Liver (tissue), 9 donors: ENCODE data around the gene FAM161B. TPM values are rescaled to one million over a fixed set of nuclear protein-coding genes. Genes with fewer than 3 reads are reported as not detected.

Experiments used
- DNase-seq: peaks from one replicate; pipeline ENCODE4 v3.0.0-alpha.2; 2017; ENCODE audit warnings: low spot score
- H3K27ac ChIP-seq, 2 donors: one replicate each; pipeline ENCODE4 v1.7.0; 2013; ENCODE audit warnings: inconsistent platforms in 2 of 2, low read length in 2 of 2, control low read depth in 1 of 2, low read depth in 1 of 2, mild to moderate bottlenecking in 1 of 2
- H3K27me3 ChIP-seq, 4 donors: one replicate each; pipeline versions ENCODE4 v1.6.1 to v1.7.0; 2013; ENCODE audit warnings: low read length in 3 of 4, inconsistent platforms in 1 of 4, mild to moderate bottlenecking in 1 of 4, moderate library complexity in 1 of 4; ENCODE audit not compliant: control insufficient read depth in 4 of 4, insufficient read depth in 4 of 4
- H3K36me3 ChIP-seq, 4 donors: one replicate each; pipeline versions ENCODE4 v1.6.1 to v1.7.0; 2013; ENCODE audit warnings: low read length in 3 of 4, mild to moderate bottlenecking in 3 of 4, low read depth in 1 of 4, moderate library complexity in 1 of 4; ENCODE audit not compliant: control insufficient read depth in 4 of 4, insufficient read depth in 3 of 4
- H3K4me1 ChIP-seq, 4 donors: one replicate each; pipeline versions ENCODE4 v1.6.1 to v1.7.0; 2013; ENCODE audit warnings: low read length in 3 of 4, mild to moderate bottlenecking in 3 of 4, moderate library complexity in 1 of 4; ENCODE audit not compliant: control insufficient read depth in 4 of 4, insufficient read depth in 4 of 4
- H3K4me3 ChIP-seq, 3 donors: one replicate each; pipeline versions ENCODE4 v1.6.1 to v1.7.0; 2013; ENCODE audit warnings: low read length in 3 of 3, control low read depth in 1 of 3, low read depth in 1 of 3, mild to moderate bottlenecking in 1 of 3
- H3K9ac ChIP-seq, 2 donors: one replicate each; pipeline ENCODE4 v1.7.0; 2013; ENCODE audit warnings: low read length in 2 of 2, mild to moderate bottlenecking in 2 of 2, moderate library complexity in 2 of 2, control low read depth in 1 of 2, low read depth in 1 of 2
- H3K9me3 ChIP-seq, 4 donors: one replicate each; pipeline versions ENCODE4 v1.6.1 to v1.7.0; 2013; ENCODE audit warnings: low read length in 3 of 4; ENCODE audit not compliant: control insufficient read depth in 4 of 4
- ATF3 ChIP-seq: IDR thresholded peaks from 2 replicates; pipeline ENCODE4 v1.6.1; 2016; ENCODE audit warnings: antibody characterized with exemption
- CTCF ChIP-seq: fragments of 150-350 bp; IDR thresholded peaks from 2 replicates; pipeline ENCODE4 v1.5.1; 2017; ENCODE audit warnings: improper control_type of control experiment, low read depth, low read length; ENCODE audit not compliant: missing input control
- EGR1 ChIP-seq, 2 donors: IDR thresholded peaks; 2 replicates each; pipeline ENCODE4 v1.6.1; 2016 to 2018; ENCODE audit warnings: antibody characterized with exemption in 2 of 2, low read depth in 2 of 2
- FOXA1 ChIP-seq: IDR thresholded peaks from 2 replicates; pipeline ENCODE4 v1.6.1; 2016; ENCODE audit warnings: antibody characterized with exemption
- FOXA2 ChIP-seq: IDR thresholded peaks from 2 replicates; pipeline ENCODE4 v1.6.1; 2016; ENCODE audit warnings: antibody characterized with exemption
- GABPA ChIP-seq, 2 donors: IDR thresholded peaks in 1 of 2; conservative IDR thresholded peaks in 1 of 2; 2 replicates each; pipeline ENCODE4 v1.6.1; 2016; ENCODE audit warnings: antibody characterized with exemption in 2 of 2, mild to moderate bottlenecking in 1 of 2, moderate library complexity in 1 of 2
- HNF4A ChIP-seq, 2 donors: conservative IDR thresholded peaks; 2 replicates each; pipeline ENCODE4 v1.6.1; 2016; ENCODE audit warnings: antibody characterized with exemption in 2 of 2, mild to moderate bottlenecking in 2 of 2
- HNF4G ChIP-seq: IDR thresholded peaks from 2 replicates; pipeline ENCODE4 v1.6.1; 2016; ENCODE audit warnings: antibody characterized with exemption
- JUND ChIP-seq, 2 donors: IDR thresholded peaks; 2 replicates each; pipeline ENCODE4 v1.6.1; 2016; ENCODE audit warnings: antibody characterized with exemption in 2 of 2
- MAX ChIP-seq: IDR thresholded peaks from 2 replicates; pipeline ENCODE4 v1.6.1; 2016; ENCODE audit warnings: antibody characterized with exemption
- NR2F2 ChIP-seq: IDR thresholded peaks from 2 replicates; pipeline ENCODE4 v1.6.1; 2016; ENCODE audit warnings: antibody characterized with exemption
- RAD21 ChIP-seq, 2 donors: IDR thresholded peaks; 2 replicates each; pipeline ENCODE4 v1.6.1; 2016; ENCODE audit warnings: antibody characterized with exemption in 2 of 2, mild to moderate bottlenecking in 2 of 2
- REST ChIP-seq: IDR thresholded peaks from 2 replicates; pipeline ENCODE4 v1.6.1; 2016; ENCODE audit warnings: antibody characterized with exemption, mild to moderate bottlenecking
- RXRA ChIP-seq, 2 donors: IDR thresholded peaks; 2 replicates each; pipeline ENCODE4 v1.6.1; 2017 to 2018; ENCODE audit warnings: antibody characterized with exemption in 2 of 2, mild to moderate bottlenecking in 1 of 2
- SP1 ChIP-seq: IDR thresholded peaks from 2 replicates; pipeline ENCODE4 v1.6.1; 2018; ENCODE audit warnings: antibody characterized with exemption, mild to moderate bottlenecking
- TAF1 ChIP-seq: conservative IDR thresholded peaks from 2 replicates; pipeline ENCODE4 v1.6.1; 2016; ENCODE audit warnings: antibody characterized with exemption, mild to moderate bottlenecking
- YY1 ChIP-seq: IDR thresholded peaks from 2 replicates; pipeline ENCODE4 v1.6.1; 2016; ENCODE audit warnings: antibody characterized with exemption, mild to moderate bottlenecking
- ZBTB33 ChIP-seq: IDR thresholded peaks from 2 replicates; pipeline ENCODE4 v1.6.1; 2016; ENCODE audit warnings: antibody characterized with exemption
- WGBS: extraction: QIAGEN DNeasy Blood & Tissue Kit; methylation state at CpG from one replicate; pipeline ENCODE4 v1.1.7; 2013; 5-methylcytosine and 5-hydroxymethylcytosine counted together
- polyA plus RNA-seq, 2 donors: library from polyadenylated mRNA; stranded (reverse) in 1 of 2; unstranded in 1 of 2; fragments of 200-250 nt in 1 of 2; fragments of >200 nt in 1 of 2; fragmentation: Nextera tagmentation in 1 of 2; extraction: Ambion mirVana in 1 of 2; gene quantifications; one replicate each; pipeline versions ENCODE4 v1.2.1 to v1.2.3, GENCODE V29; 2013 to 2015
- total RNA-seq, 2 donors: library from RNA; depleted of rRNA; stranded (reverse); fragments of >200 nt; gene quantifications; one replicate each; pipeline ENCODE4 v1.2.3, GENCODE V29; 2014
- donor health status: healthy.
- donor health status: healthy.
- donor health status: healthy.
- donor health status: healthy.
- donor health status: healthy.

Gene FAM161B
- total and polyA plus RNA-seq, 4 donors = 0.79 to 1.5 (median 1.2) TPM

- no peak for DNase-seq
These were observed 48.8 kb upstream of the FAM161B start for GRCh38 chr14:73998726-73999125.

More at GRCh38 chr14:73998726-73999125, 48.8 kb upstream of the FAM161B start:
- 51% methylated on average over 2 of the region's 2 CpGs for WGBS
- peaks cover 12 to 45% (median 35%) of the 10 kb centered on the region in 4 donors for H3K4me1 ChIP-seq
- peaks cover 0 to 5% (median under 1%) of the 10 kb centered on the region in 4 donors for H3K36me3 ChIP-seq
- H3K9ac ChIP-seq = no peak overlapping the region
- no peaks in the 10 kb centered on the region for H3K9me3 ChIP-seq
- TF ChIP-seq HNF4A (conservative IDR thresholded peaks at IDR 0.05) (peak; percentile 81 to 82), JUND (IDR thresholded peaks at IDR 0.05) (no peak), NR2F2 (no peak), YY1 (no peak), MAX (no peak), SP1 (peak; percentile 35), ATF3 (no peak), HNF4G (peak; percentile 42), GABPA (IDR thresholded peaks at IDR 0.05 in 1 of 2, conservative IDR thresholded peaks at IDR 0.05 in 1 of 2) (no peak), CTCF (no peak), FOXA1 (no peak), RAD21 (IDR thresholded peaks at IDR 0.05) (no peak), RXRA (IDR thresholded peaks at IDR 0.05) (peak; percentile 23 to 38), ZBTB33 (no peak), REST (no peak), TAF1 (no peak), EGR1 (IDR thresholded peaks at IDR 0.05; ENCODE audit: low read depth in 2 of 2) (no peak), FOXA2 (no peak)
- no peak overlapping the region for H3K4me3 ChIP-seq
- H3K27ac ChIP-seq = peak overlapping the region; percentile 18 to 46
- H3K27me3 ChIP-seq = no peaks in the 10 kb centered on the region
